EH (cell line): Measurements from ENCODE around the gene PLSCR3.
A peak's percentile ranks its signal among the peaks of the same experiment; 100 is the strongest.
"Not testable (repeated sequence)": the region's sequence is repeated elsewhere in the genome, so short reads cannot be mapped to it uniquely, and the experiment has no call there.

Experiments
- DNase-seq: peaks from one replicate; pipeline ENCODE4 v3.0.0-alpha.2; 2015; ENCODE audit warnings: low read depth

PLSCR3 gene

GRCh38 chr17:7380321-7380720 is 14.0 kb downstream of the PLSCR3 start:
- peak; percentile 83 for DNase-seq

DNA sequence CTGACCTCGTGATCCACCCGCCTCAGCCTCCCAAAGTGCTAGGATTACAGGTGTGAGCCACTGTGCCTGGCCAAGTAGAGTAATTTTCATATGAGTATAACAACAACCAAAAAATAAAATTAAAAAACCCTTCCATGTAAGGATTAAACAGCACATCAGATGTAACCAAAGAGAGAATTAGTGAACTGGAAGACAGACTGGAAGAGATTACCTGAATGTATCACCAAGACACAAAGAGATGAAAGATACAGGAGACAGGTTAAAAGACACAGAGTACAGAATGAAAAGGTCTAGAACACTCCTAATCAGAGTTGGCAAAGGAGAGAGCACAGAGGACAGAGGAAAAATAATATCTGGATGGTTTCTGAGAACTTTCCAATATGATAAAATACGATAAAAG is 15.2 kb downstream of the PLSCR3 start:
- no peak for DNase-seq

DNA sequence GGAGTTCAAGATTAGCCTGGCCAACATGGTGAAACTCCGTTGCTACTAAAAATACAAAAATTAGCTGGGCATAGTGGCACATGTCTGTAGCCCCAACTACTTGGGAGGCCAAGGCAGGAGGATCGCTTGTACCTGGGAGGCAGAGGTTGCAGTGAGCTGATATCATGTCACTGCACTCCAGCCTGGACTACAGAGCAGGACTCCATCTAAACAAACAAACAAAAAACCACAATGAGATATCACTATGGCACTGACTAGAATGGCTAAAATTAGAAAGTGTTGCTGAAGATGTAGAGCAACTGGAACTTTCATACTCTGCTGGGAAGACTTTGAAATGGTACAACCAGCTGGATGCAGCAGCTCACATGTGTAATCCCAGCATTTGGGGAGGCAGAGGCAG is 20.0 kb downstream of the PLSCR3 start:
- DNase-seq = peak; percentile 28

- no peak for DNase-seq
Observed at GRCh38 chr17:7370853-7371252, 23.5 kb downstream of the PLSCR3 start.

DNA sequence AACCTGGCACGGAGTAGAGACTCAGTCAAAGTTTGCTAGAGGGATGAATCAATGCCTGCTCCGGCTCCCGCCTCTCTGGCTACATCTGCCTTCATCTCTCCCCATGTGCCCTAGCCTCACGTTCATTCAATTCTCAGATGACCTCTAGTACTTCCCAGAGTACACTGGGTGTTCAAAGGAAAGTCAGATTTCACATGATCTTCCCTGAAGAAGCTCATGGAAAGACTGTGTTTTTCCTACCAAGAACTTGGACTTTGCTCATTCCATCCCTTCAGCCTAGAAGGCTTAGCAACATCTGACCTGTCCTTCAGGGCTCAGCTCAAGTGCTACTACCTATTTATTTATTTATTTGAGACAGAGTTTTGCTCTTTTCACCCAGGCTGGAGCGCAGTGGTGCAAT is 24.5 kb downstream of the PLSCR3 start:
- DNase-seq = no peak

DNA sequence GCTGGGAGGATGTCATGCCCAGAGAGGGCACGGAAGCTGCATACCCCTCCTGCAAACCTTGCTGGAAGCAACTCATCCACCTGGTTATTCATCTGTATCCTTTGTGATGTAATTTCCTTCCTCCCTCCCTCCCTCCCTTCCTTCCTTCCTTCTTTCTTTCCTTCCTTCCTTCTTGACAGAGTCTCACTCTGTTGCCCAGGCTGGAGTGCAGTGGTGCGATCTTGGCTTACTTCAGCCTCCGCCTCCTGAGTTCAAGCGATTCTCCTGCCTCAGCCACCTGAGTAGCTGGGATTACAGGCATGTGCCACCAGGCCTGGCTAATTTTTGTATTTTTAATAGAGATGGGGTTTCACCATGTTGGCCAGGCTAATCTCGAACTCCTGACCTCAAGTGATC is 25.7 kb downstream of the PLSCR3 start:
- not testable (repeated sequence) for DNase-seq

- DNase-seq = no peak
Observed at GRCh38 chr17:7367918-7368598, 26.3 kb downstream of the PLSCR3 start.

DNA sequence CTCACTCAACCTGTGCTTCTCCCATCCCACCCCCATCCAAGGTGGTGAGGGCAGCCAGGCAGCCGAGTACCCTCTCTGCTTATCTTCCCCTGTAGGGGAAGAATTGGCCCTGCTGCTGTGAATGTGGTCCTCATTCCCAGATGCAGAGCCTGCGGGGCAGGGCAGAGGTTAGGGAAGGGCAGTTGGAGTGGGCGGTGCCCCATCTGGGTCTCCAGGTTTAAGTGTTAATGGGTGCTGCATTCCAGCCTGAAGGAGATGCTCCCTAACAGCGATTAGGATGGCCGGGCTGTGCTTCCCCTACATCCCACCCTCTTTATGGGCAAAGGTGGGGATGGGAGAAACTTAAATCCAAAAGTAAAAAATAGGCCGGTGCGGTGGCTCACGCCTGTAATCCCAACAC is 27.2 kb downstream of the PLSCR3 start:
- DNase-seq = no peak

- not testable (repeated sequence) for DNase-seq
Observed at GRCh38 chr17:7365963-7366362, 28.4 kb downstream of the PLSCR3 start.

GRCh38 chr17:7363311-7363710 is 31.0 kb downstream of the PLSCR3 start:
- DNase-seq = peak; percentile 36

DNA sequence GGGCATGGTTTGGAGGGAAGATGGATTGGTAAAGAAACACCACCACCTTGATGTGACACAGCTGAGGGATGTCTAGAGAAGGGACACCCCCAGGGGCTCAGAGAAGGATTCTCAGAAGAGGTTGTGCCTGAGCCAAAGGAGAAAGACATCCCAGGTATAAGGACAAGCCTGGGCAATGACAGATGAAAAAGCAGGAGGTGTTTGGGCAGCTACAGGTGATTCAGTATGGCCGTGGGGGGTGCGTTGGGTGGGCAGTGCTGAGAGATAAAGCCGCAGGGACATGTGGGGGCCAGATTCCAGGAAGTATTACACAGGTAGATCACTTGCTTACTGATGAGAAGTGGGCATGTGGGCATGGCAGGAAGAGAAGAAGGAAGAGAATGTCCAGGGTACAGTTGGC is 32.4 kb downstream of the PLSCR3 start:
- DNase-seq = no peak

- no peak for DNase-seq
Observed at GRCh38 chr17:7357381-7357780, 36.9 kb downstream of the PLSCR3 start.

GRCh38 chr17:7356756-7357155 is 37.6 kb downstream of the PLSCR3 start:
- DNase-seq = no peak

GRCh38 chr17:7356072-7356549 is 38.2 kb downstream of the PLSCR3 start:
- peak; percentile 67 for DNase-seq

GRCh38 chr17:7355573-7355972 is 38.8 kb downstream of the PLSCR3 start:
- no peak for DNase-seq

DNA sequence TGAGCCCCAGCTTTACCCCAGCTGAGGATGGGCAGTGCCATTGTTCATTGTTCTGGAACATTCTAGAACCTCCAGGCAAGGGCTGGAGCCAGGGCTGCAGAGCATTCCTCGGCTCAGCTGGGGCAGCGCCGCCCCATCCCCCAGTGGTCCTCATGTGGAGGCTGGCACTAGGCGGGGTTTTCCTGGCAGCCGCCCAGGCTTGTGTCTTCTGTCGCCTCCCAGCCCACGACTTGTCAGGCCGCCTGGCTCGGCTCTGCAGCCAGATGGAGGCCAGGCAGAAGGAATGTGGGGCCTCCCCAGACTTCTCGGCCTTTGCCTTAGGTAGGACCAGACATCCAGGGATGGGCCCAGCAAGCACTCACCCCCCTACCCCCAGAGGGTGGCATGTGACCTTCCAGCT is 39.3 kb downstream of the PLSCR3 start, which contains the start of gene TMEM95:
TSS of gene TMEM95 (plus strand) at position 104 of the 400 bp plus-strand sequence. CDS start at position 153, 49 bp downstream.
- peak; percentile 63 for DNase-seq

DNA sequence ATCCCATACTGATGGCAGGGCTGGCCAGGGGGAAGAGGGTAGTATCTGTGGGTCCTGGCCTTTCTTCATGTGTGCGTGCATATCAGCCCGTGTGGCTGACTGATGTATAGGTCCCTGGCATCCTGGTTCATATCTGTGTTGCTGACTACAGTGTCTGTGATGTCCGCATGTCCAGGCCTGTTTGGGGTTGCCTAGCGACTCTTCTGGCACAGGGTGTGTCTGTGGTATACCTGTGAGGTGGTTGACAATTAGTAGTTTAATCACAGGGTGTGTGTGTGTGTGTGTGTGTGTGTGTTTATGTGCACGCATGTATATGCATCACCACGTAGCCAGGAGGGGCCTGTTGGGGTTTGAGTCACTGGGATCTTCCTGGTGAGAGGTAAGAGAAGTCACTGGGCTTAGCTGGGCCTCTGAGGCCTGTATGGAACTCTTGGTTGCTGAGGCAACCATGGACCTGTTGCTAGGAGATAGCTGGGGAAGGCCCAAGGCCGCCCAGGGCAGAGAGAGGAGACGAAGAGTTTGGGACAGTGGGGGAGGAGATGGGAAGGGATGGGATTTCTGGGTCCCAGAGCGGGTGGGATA is 40.0 kb downstream of the PLSCR3 start:
- DNase-seq = peak; percentile 38

GRCh38 chr17:7352910-7353635 is 41.3 kb downstream of the PLSCR3 start:
- DNase-seq = no peak

DNA sequence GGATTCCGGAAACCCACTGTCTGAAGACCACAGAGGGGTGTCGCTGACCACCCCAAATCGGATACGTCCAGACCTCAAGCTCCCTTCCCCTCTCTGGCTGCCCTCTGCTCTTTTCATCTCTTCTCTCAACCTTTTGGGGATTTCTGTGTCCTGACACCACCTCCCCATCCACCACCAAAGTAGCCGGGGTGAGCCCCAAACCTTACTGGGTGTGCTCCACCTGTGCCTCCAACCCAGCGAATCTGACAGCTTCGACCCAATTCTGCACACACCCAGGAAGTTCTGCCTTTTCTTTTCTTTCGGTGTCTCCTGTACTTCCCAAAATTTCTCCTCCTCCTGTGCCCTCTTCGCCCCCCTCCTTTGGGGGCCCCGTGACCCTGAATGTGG is 41.8 kb downstream of the PLSCR3 start:
- no peak for DNase-seq

DNA sequence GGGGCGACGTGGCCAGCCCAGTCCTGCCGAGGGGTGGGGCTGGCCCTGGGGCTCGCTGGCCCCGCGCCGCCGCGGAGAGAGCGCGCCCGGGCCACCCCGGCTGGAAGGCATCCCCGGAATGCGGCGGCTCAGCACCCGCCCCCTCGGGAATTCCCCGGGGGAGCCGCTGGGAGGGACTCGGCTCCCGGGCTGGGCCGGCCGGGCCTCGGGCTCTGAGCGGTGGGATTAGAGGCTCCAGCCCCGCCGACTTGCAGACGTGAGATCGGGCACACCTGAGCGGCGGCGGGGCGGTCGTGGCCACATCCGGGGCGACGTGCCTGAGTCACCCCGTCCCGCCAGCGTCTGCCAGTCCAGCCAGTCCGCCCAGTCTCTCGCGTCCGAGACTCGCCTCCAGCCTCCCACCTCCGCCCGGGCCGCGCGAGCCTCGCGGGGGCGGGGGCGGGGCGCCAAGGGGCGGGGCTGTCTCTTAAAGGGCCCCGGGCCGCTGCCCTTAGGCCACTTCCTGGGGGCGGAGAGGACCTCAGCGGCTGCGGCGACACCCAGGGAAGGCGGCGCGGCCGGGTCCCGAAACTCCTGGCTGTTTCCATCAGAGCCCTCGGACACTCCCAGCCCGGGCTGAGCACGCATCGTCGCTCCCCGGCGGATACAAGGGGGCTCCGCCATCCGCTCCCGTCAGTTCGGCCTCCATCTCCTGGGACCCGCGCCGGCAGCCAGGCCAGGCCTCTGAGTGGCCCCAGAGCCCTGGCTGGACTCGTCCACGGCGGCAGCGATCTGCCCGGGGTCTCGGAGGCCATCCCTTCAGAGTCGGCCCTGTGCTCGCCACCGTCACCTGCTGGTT is 42.4 kb downstream of the PLSCR3 start, which contains the start of gene KCTD11:
TSS of gene KCTD11 (plus strand) at position 498 of the 838 bp plus-strand sequence.
- peak; percentile 94 for DNase-seq

- DNase-seq = no peak
Observed at GRCh38 chr17:7348478-7349242, 45.7 kb downstream of the PLSCR3 start.
